SK-N-SH treated with all-trans-retinoic acid at 6 μM for 48 hours (cell line): Measurements from ENCODE around the gene HMGCS1.
"Not testable (repeated sequence)": the region's sequence is repeated elsewhere in the genome, so short reads cannot be mapped to it uniquely, and the experiment has no call there.

Source experiments
- ATAC-seq: fragments of 200-7000 bp; cut with Tn5 transposase; 3 replicates; pipeline ENCODE4 v1.9.1; 2020; ENCODE audit warnings: mild to moderate bottlenecking, moderate library complexity
- ARNTL ChIP-seq: fragments of 450-650 bp; formaldehyde crosslinking; IDR thresholded peaks from 2 replicates; pipeline ENCODE4 v1.5.0; 2020; ENCODE audit warnings: low read depth, mild to moderate bottlenecking, moderate library complexity, borderline replicate concordance
- BACH2 ChIP-seq: fragments of 250-450 bp; sonication (Bioruptor Pico); IDR thresholded peaks from 2 replicates; pipeline ENCODE4 v1.9.0; 2021; ENCODE audit warnings: mild to moderate bottlenecking, borderline replicate concordance
- CREB5 ChIP-seq: fragments of 250-450 bp; sonication (Bioruptor Pico); IDR thresholded peaks from 2 replicates; pipeline ENCODE4 v1.5.1; 2020; ENCODE audit warnings: low read depth, mild to moderate bottlenecking, moderate library complexity
- ISL1 ChIP-seq: fragments of 250-450 bp; sonication (Bioruptor Pico); IDR thresholded peaks from 2 replicates; pipeline ENCODE4 v2.1.2; 2022; ENCODE audit warnings: mild to moderate bottlenecking, moderate library complexity
- OSR1 ChIP-seq: fragments of 250-450 bp; sonication (Bioruptor Pico); IDR thresholded peaks from 2 replicates; pipeline ENCODE4 v1.8.0; 2022; ENCODE audit warnings: moderate library complexity, mild to moderate bottlenecking, inconsistent platforms
- POU6F1 ChIP-seq: fragments of 250-450 bp; sonication (Bioruptor Pico); IDR thresholded peaks from 2 replicates; pipeline ENCODE4 v1.8.0; 2021; ENCODE audit warnings: low read depth, mild to moderate bottlenecking, moderate library complexity, borderline replicate concordance
- PPARA ChIP-seq: fragments of 250-450 bp; sonication (Bioruptor Pico); IDR thresholded peaks from 2 replicates; pipeline ENCODE4 v1.5.0; 2020; ENCODE audit warnings: mild to moderate bottlenecking, borderline replicate concordance
- RARB ChIP-seq: fragments of 250-450 bp; sonication (Bioruptor Pico); IDR thresholded peaks from 2 replicates; pipeline ENCODE4 v1.8.0; 2021; ENCODE audit warnings: mild to moderate bottlenecking, moderate library complexity
- TCF4 ChIP-seq: fragments of 250-450 bp; sonication (Bioruptor Pico); IDR thresholded peaks from 2 replicates; pipeline ENCODE4 v1.8.0; 2021; ENCODE audit warnings: mild to moderate bottlenecking, moderate library complexity, borderline replicate concordance
- TOX ChIP-seq: fragments of 250-450 bp; sonication (Bioruptor Pico); IDR thresholded peaks from 2 replicates; pipeline ENCODE4 v1.8.0; 2021; ENCODE audit warnings: mild to moderate bottlenecking, moderate library complexity, borderline replicate concordance
- TSHZ2 ChIP-seq: fragments of 250-450 bp; sonication (Bioruptor Pico); IDR thresholded peaks from 2 replicates; pipeline ENCODE4 v1.5.0; 2020; ENCODE audit warnings: mild to moderate bottlenecking, moderate library complexity
- ZC3H10 ChIP-seq: fragments of 250-450 bp; sonication (Bioruptor Pico); IDR thresholded peaks from 2 replicates; pipeline ENCODE4 v1.5.1; 2021; ENCODE audit warnings: mild to moderate bottlenecking, moderate library complexity
- ZFP30 ChIP-seq: fragments of 450-650 bp; formaldehyde crosslinking; IDR thresholded peaks from 2 replicates; pipeline ENCODE4 v1.5.0; 2022; ENCODE audit warnings: mild to moderate bottlenecking, moderate library complexity
- ZNF565 ChIP-seq: fragments of 450-650 bp; formaldehyde crosslinking; conservative IDR thresholded peaks from 2 replicates; pipeline ENCODE4 v1.5.0; 2020; ENCODE audit warnings: low read depth, mild to moderate bottlenecking, moderate library complexity
- ZNF70 ChIP-seq: fragments of 450-650 bp; formaldehyde crosslinking; IDR thresholded peaks from 2 replicates; pipeline ENCODE4 v1.5.0; 2020; ENCODE audit warnings: mild to moderate bottlenecking, moderate library complexity
- ZNF8 ChIP-seq: fragments of 450-650 bp; formaldehyde crosslinking; IDR thresholded peaks from 2 replicates; pipeline ENCODE4 v1.5.0; 2020; ENCODE audit warnings: mild to moderate bottlenecking, moderate library complexity
- TF ChIP-seq, protein P1 (sequence below): fragments of 250-450 bp; sonication (Bioruptor Pico); IDR thresholded peaks from 2 replicates; pipeline ENCODE4 v1.8.0; 2020; ENCODE audit warnings: mild to moderate bottlenecking, moderate library complexity, borderline replicate concordance

Gene HMGCS1

DNA sequence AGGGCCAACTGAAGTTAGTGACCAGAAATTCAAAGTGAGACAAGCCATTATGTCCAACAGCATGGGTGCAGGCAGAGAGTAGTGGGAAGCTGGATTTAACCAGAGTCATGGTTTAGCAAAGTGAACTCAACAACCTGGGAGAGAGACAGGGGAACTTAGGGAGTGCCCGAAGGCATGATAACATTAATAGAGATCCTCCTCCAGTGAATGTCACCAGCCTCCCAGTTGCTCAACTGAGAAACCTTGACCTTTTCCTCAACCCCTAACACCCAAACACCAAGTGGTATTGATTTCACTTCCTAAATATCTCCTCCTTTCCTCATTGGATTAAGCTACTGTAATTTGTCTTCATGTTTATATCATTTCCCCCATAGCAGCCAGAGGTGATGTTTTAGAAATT is 42.6 kb downstream of the HMGCS1 start:
- no peak for TF ChIP-seq ZNF8 (CRISPR knock-in tag)
- TF ChIP-seq TOX: no peak
- no peak for TF ChIP-seq TCF4 (CRISPR knock-in tag)
- no peak for TF ChIP-seq POU6F1 (CRISPR knock-in tag)
- no peak for TF ChIP-seq ZNF70 (CRISPR knock-in tag)
- TF ChIP-seq RARB: no peak
- no peak for TF ChIP-seq PPARA (CRISPR knock-in tag)
- no peak for TF ChIP-seq BACH2
- no peak for TF ChIP-seq ISL1 (CRISPR knock-in tag)
- no peak for TF ChIP-seq TSHZ2
- ATAC-seq: no peak

GRCh38 chr5:43268188-43268820 is 44.9 kb downstream of the HMGCS1 start:
- TF ChIP-seq OSR1 (CRISPR knock-in tag) (no peak), TCF4 (CRISPR knock-in tag) (no peak), ISL1 (CRISPR knock-in tag) (no peak), TOX (no peak), POU6F1 (CRISPR knock-in tag) (no peak)
- TF ChIP-seq, protein P1, sequence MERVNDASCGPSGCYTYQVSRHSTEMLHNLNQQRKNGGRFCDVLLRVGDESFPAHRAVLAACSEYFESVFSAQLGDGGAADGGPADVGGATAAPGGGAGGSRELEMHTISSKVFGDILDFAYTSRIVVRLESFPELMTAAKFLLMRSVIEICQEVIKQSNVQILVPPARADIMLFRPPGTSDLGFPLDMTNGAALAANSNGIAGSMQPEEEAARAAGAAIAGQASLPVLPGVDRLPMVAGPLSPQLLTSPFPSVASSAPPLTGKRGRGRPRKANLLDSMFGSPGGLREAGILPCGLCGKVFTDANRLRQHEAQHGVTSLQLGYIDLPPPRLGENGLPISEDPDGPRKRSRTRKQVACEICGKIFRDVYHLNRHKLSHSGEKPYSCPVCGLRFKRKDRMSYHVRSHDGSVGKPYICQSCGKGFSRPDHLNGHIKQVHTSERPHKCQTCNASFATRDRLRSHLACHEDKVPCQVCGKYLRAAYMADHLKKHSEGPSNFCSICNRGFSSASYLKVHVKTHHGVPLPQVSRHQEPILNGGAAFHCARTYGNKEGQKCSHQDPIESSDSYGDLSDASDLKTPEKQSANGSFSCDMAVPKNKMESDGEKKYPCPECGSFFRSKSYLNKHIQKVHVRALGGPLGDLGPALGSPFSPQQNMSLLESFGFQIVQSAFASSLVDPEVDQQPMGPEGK (CRISPR knock-in tag): no peak
- no peak for ATAC-seq

DNA sequence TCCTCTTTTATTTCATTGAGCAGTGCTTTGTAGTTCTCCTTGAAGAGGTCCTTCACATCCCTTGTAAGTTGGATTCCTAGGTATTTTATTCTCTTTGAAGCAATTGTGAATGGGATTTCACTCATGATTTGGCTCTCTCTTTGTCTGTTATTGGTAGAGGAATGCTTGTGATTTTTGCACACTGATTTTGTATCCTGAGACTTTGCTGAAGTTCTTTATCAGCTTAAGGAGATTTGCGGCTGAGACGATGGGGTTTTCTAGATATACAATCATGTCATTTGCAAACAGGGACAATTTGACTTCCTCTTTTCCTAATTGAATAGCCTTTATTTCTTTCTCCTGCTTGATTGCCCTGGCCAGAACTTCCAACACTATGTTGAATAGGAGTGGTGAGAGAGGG is 50.9 kb downstream of the HMGCS1 start:
- ATAC-seq: not testable (repeated sequence)

DNA sequence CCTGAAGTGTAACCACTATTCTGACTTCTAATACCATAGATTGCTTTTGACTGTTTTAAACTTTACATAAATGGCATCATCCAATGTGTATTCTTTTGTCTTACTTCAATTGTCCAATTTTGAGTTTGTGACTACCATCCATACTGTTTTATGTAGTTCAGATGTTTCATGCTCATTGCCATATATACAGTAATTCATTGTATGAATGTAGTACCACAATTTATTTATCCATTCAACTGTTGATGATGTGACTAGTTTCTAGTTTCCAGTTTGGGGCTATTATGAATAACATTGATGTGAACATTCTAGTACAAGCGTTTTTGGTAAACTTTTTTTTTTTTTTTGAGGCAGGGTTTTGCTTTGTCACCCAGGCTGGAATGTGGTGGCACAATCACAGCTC is 55.1 kb downstream of the HMGCS1 start:
- TF ChIP-seq ARNTL (CRISPR knock-in tag) (no peak), ZC3H10 (CRISPR knock-in tag) (no peak), ZNF565 (CRISPR knock-in tag) (no peak), ISL1 (CRISPR knock-in tag) (no peak), ZNF70 (CRISPR knock-in tag) (no peak), CREB5 (CRISPR knock-in tag) (no peak), TSHZ2 (no peak), TOX (no peak), TCF4 (CRISPR knock-in tag) (no peak), ZFP30 (CRISPR knock-in tag) (no peak)
- ATAC-seq: no peak
